Activated T-cell treated with anti-CD3 and anti-CD28 coated beads for 4 hours (primary cell): Measurements from ENCODE around the gene TMOD4.
"Not testable (repeated sequence)": the region's sequence is repeated elsewhere in the genome, so short reads cannot be mapped to it uniquely, and the experiment has no call there.

ENCODE experiments used
- DNase-seq: peaks from one replicate; pipeline ENCODE4 v3.0.0-alpha.2; 2020

Gene TMOD4

DNA sequence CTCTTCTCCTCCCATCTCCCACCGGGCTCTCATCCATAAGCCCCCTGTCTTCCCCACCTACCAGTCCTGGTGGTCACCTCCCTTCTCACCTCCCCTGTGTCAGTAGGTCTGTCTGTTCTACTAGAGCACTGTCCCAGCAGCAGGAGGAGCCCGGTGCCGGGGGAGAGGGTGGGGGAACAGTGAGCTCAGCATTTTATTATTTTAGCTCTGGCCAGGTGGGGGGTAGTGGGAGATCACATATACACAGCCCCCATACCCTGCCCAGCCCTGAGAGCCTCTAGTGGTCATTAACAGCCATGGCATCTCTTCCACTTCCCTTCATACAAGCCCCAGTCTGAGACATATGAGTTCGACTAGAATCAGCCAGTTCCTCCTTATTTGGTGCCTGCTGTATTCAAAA lies at the start of gene TMOD4:
Gene TMOD4 (minus strand): TSS at position 119 of the 400 bp plus-strand sequence. CDS start 1,106 bp downstream, outside the sequence.
- DNase-seq: no peak

DNA sequence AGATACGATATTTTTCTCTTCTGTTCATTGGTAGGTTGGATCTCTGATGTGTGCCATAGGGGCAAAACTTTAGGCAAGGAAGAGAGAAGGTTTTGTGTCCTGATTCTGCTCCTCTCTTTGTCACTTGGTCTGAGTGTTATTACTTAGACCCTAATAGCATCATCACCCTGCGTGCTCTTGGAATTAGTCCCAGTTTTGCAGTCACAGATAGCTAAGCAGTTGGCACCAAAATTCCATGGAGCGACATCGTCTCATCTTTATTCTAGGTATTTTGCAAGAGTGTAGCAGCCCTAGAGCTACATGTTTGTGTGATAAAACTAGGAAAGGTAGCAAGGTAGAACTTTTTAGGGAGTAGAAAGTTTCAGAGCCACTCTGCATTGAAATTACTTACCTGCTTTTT lies 46.3 kb upstream of the TMOD4 start:
- no peak for DNase-seq

DNA sequence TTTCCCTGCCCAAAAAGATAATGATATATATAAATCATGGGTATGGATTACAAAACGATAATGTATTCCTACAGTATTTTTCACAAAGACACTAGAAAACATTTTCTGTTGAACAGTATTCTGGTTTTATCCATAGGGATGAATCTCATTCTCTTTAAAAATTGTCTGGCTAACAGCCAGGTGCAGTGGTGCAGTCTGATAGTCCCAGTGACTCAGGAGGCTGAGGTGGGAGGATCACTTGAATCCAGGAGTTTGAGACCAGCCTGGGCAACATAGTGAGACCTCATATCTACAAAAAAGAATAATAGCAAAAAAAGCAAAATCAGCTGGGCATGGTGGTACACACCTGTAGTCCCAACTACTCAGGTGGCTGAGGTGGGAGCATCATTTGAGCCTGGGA lies 45.8 kb upstream of the TMOD4 start:
- DNase-seq: no peak

DNA sequence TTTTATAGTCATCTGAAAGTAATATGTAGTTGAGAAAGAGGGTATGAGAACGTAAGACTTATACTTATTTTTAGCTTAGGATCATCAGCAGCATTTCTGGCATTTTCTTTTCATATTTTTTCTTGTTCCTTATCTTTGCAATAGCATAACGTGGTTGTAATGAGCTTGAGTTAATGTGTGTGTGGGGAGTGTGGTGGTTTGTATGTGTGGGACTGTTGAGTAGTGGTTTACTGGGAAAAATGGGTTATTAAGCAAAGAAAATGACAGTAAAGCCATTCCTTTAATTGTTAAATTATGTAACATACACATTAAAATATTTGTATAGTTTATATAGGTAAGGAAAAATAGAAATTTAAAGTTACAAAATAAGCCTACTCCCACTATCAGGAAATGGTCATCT lies 37.8 kb upstream of the TMOD4 start:
- DNase-seq: no peak

DNA sequence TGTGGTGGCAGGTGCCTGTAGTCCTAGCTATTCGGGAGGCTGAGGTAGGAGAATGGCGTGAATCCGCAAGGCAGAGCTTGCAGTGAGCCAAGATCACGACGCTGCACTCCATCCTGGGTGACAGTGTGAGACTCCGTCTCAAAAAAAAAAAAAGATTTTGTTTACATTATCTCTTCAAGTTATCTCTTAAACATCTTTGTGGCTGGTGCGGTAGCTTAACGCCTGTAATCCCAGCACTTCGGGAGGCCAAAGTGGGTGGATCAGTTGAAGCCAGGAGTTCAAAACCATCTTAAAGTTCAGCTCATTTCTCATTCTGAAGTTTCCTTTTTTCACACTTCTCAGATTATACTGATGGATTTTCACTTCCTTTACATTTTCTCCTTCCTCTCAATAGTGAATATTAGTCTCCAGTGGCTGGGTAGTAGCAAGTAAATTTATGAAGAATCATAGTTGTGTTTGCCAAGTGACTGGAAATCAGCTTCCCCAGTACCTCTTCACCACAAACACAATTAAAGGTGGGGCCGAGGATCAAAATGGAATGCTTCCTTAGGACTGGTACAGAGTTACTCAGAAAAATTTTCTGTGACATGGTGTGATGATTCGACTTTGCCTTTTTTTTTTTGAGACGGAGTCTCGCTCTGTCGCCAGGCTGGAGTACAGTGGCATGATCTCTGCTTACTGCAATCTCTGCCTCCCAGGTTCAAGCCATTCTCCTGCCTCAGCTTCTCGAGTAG lies 36.4 kb upstream of the TMOD4 start:
- DNase-seq: no peak

DNA sequence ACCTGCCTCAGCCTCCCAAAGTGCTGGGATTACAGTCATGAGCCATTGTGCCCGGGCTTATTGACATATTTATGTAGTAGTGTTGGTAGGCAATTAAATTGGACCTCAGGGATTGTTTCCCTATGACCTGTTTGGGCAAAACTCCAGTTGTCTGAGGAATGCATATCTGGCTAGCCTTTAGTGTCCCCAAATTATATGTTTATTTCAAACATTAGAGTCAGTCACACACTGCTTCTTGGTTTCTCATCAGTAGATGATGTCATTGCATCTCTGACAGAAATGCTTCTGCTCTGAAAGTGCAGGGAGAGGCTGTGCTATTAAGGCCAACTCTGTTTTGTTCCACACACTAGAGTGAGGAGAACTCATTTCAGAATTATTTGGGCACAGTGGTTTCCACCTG lies 35.0 kb upstream of the TMOD4 start:
- no peak for DNase-seq

DNA sequence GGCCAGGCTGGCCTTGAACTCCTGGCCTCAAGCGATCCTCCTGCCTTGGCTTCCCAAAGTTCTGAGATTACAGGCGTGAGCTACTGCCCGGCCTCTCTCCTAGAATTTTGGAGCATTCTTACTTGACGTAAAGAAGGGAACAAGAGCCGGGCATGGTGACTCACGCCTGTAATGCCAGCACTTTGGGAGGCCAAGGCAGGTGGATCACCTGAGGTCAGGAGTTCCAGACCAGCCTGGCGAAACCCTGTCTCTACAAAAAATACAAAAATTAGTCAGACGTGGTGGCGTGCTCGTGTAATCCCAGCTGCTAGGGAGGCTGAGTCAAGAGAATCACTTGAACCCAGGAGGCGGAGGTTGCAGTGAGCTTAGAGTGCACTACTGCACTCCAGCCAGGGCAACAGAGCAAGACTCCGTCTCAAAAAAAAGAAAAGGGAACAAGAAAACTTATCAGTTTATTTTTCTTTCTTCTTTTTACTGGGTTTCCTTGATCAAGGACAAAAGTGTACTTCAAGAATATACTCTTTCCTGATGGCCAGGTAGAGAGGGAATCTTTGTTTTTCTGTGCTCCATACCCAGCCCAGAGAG lies 29.7 kb upstream of the TMOD4 start:
- DNase-seq: not testable (repeated sequence)

DNA sequence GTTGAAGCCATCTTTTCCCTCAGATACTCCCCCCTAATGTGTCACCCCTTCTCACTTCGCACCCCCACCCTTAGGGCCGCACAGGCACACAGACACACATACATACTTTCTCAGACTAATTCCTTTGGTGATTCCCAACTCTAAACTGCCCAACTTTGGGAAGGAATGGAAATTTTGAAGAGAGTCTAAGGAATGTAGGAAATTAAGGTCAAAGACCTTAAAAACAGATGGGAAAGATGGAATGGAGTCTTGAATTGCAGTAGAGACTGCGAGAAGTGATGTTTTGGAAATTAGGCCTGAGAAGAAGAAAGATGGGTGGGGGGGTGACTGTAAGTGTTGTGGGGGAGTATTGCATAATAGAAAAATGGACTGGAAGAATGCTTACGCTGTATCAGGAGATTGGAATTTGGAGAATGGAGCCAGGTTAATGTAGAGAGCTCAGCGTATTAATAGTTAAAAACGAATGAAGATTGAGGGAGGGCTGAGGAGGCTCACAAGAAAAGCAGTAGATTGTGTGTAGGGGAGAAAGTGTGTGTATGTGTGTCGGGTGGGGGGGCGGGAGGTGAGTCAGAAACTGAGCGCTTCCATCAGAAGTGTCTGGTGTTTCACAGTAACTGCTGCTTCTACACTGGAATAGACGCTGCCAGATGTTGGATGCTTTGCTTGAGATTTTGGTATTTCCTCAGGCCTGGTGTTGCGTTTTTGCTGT lies 24.2 kb upstream of the TMOD4 start:
- DNase-seq: no peak

DNA sequence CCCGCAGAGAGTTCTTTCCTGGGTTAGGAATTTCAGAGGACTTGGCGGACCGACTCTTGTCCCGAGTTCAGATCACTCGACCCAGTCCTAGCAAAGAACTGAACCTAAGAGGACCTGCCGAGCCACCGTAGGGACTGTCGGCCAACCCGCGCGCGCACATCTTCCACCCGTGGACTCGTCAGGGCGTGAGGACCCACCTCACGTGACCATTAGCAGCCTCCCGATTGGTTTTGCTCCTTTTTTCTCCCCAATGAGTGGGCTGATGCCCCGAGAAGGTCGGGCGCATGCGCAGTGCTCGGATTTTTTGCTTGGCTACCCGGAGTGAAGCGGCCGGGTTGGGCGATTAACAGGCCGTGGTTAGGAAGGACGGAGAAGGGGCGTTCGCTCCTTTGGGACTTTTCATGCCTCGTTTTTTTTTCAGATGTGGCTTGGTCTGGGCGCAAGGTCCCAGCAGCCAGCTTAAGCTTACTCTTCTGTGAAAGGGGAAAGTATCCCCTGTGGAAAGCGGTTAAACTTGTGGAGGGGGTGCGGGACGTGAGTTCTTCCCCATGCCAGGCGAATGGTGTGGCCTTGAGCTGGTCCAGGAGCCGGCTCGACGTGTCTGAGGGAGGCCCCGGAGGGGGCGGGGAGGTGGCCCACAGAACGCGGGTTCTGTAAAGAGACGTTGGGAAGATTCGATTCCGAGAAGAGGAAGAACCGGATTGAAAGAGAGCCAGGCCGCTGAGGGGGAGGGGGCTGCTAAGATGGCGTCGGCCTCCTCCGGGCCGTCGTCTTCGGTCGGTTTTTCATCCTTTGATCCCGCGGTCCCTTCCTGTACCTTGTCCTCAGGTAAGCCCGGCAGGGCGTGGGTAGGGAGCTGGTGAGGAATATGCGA lies 22.7 kb upstream of the TMOD4 start, which contains the start of gene PIP5K1A:
Gene PIP5K1A (plus strand): TSS at position 299 of the 874 bp plus-strand sequence. CDS start 445 bp downstream, at position 744.
- peak; percentile 97 for DNase-seq

DNA sequence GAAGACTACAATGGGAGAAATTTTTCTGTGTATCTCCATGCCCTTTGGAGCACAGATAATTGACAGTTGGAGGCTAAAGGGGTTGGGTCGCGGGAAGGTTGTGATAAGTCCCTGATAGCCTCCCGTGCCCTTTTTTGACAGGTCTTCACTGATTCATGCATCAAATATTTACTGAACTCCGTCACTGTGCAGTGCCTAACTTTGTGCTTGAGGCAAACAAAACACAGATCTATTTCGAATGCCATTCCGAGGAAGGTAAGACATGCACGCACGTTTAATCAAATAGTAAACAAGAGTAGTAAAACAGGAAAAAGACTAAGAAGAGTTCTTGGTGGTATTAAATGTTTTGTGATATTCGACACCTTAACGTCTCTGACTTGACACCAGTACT lies 22.1 kb upstream of the TMOD4 start:
- no peak for DNase-seq

DNA sequence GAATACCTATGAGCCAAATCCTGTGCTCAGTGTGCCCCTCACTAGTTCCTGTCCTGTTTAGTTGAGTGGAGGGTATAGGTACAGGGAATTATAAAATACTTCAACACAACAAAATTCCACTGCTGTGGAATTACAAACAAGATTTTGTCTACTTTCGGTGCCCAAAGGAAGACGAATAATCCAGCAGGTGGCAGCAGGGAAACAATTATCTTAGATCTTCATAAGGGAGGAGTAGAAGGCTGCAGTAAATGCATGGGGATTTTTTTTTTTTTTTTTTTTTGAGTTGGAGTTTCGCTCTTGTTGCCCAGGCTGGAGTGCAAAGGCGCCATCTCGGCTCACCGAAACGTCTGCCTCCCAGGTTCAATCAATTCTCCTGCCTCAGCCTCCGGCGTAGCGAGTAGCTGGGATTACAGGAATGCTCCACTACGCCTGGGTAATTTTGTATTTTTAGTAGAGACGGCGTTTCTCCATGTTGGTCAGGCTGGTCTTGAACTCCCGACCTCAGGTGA lies 20.6 kb upstream of the TMOD4 start:
- DNase-seq: peak; percentile 38

DNA sequence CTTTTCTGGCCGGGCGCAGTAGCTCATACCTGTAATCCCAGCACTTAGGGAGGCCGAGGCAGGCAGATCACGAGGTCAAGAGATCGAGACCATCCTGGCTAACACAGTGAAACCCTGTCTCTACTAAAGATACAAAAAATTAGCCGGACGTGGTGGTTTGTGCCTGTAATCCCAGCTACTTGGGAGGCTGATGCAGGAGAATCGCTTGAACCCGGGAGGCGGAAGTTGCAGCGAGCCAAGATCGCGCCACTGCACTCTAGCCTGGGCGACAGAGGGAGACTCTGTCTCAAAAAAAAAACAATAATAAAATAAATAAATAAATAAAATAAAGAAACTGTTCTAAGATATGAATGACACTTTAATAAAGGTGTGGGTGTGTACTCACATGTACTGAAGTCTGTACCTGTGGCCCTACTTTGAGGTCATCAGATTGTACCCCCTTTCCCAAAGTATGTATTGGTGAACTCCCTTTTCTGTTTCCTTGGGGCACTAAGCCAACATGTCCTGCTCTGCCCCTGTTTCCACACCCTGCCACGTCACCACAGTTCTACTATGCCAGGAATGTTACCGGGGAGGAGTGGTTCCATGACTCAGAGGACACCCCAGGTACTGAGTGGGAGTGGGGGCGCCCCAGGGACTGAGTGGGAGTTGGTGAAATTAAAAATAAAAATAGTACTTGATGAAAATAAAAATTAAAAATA lies 19.3 kb upstream of the TMOD4 start:
- not testable (repeated sequence) for DNase-seq

DNA sequence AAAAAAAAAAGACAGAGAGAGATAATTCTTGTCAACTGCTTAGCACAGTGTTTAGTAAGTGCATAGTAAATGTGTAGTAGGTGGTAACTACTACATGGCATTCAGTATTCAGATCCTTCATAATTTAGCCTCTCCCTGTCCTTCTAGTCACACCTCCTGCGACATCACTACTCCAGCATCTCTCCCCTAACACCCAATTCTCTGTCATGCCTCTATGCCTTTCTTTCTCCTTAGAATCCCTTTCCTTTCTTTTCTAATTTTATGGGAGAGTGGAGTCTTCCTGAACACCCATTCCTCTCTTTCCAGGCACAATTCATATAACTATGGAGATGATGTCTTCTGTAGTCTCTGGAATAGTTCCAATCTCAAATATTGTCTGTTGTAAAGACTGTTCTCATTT lies 18.1 kb upstream of the TMOD4 start:
- DNase-seq: no peak

DNA sequence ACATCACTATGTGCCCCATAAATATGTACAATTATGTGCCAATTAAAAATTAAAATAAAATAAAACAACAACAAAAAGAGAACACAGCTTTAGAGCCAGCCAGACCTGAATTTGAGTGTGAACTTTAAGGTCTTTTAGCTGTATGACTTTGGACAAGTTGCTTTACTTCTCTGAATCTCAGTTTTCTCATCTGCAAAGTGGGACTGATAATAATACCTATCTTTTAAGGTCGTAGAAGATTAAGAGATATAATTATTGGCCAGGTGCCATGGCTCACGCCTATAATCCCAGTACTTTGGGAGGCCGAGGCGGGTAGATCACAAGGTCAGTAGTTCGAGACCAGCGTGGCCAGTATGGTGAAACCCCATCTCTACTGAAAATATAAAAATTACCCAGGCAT lies 17.5 kb upstream of the TMOD4 start:
- DNase-seq: no peak

DNA sequence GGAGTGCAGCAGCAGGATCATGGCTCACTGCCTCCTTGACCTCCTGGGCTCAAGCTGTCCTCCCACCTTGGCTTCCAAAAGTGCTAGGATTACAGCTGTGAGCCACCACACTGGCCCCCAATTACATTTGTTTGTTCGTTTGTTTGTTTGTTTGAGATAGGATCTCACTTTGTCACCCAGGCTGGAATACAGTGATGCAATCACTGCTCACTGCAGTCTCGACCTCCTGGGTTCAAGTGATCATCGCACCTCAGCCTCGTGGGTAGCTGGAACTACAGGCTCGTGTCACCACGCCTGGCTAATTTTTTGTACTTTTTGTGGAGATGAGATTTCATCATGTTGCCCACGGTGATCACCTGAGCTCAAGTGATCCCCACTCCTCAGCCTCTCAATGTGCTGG lies 16.3 kb upstream of the TMOD4 start:
- DNase-seq: no peak

DNA sequence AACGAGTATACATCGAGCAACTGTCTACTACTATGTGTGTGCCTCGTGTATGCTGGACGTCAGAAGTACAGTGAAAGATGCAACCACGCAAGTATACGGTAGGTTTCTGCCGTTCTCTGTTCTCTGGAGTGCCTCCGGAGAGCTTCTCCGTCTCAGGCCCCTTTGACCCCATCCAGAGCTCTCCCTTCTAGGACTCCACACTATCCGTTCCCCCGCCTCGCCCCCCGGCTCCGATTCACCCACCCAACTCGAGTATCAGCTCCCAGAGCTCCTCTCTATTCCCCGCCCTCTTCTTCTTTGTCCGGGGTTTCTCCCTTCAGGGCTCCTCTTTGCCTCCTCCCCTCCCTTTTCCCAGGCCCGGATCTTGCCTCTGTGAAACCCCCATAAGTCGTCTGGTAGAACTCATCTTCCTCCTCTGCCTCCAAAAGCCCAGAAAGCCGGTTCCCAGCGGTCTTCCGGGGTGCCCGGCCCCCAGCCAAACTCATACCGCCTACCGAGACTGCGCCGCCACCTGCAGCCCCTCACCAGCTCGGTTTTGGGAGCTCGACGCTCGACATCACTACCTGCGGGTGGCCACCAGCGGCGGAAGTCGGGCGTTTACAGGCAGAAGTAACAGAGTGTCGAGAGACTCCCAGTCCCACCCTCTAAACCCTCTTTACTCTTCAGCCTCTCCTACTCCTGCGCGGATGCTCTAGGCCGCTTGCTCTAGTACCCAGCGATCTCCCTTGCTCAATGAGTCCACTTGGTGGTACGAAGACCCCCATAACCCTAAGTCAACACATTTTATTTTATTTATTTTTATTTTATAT lies 14.1 kb upstream of the TMOD4 start, which contains the start of gene VPS72:
Gene VPS72 (minus strand): TSS at position 561 of the 809 bp plus-strand sequence. CDS start 76 bp downstream, at position 485.
- peak; percentile 69 for DNase-seq

DNA sequence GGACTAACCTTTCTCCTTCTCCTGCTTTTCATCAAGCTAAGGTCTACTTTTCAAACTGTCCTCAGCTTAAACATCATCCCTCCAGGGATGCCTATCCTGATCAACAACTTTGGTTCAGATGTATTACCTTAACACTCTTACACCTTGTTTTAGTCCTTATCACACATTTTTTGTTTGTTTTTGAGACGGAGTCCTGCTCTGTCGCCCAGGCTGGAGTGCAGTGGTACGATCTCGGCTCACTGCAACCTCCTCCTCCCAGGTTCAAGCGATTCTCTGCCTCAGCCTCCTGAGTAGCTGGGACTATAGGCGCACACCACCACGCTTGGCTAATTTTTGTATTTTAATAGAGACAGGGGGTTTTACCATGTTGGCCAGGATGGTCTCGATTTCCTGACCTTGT lies 12.9 kb upstream of the TMOD4 start:
- not testable (repeated sequence) for DNase-seq

DNA sequence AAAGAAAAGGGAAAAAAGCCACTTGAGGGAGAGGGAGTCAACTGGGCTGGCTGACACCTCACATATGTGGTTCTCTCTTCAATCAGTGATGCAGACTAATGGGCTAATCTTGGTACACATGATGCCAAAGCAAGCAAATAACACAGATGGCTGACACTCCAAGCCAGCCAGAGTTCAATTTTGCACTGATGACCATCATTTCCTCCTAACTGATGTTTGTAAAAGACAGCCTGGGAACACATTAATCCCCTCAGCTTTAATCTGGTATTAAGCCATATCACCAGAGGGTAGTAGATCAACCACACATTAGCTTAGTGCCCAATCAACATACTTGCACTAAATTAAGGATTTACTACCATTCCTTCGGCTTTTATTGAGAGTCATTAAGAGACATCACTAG lies 11.4 kb upstream of the TMOD4 start:
- no peak for DNase-seq

DNA sequence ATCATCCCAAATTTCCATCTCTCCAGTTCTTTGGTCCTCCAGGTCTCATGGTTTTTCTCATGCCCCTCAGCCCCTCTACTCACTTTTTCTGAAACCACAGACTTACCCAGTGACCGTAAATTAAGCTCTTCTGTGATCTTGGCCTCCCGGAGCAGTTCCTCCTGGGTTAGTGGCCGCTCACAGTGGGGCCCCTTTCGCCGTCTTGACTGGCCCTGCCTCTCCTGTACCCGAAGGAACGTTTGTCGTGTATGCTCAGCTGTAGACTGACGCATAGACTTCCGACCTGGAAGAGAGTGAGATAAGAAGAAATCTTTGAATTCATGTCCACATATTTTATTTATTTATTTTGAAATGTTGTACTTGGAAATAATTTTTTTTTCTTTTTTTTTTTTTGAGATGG lies 8.4 kb upstream of the TMOD4 start:
- no peak for DNase-seq

DNA sequence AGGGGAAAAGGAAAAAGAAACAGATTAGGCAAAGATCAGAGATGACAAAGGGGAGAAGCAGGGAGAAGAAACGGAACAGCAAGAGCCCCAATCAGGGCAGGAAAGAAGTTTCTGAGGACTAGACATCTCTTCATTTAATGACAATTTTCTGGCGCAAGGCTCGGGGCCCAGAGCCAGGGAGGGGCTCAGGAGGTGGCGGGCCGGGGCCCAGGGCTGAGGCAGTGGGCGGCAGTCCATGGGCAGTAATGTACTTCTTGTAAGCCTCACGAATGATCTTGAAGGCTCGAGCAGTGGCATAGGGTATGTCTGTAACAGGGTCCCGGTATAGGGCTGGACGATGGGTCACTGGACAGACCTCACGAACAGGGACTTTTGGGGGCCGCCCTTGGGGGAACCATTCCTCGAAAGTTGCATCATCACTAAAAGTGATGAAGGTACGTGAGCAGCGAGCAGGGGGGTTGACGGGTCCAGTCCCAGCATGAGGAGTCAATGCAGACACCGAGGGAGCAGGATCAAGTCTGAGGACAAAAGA lies 799 bp upstream of the TMOD4 start:
- no peak for DNase-seq
